ENCODE measurements around the gene PLEKHN1. TPM values are rescaled to one million over a fixed set of nuclear protein-coding genes. Genes with fewer than 3 reads are reported as not detected.

The PLEKHN1 gene
- polyA plus RNA-seq, 1 of the 3 experiments (the other 2 are of a cell fraction): not detected

- no peak for DNase-seq
- no peak overlapping the region for H3K4me3 ChIP-seq (ENCODE audit: low read depth in 2 of 2, low read length in 1 of 2)
- H3K79me2 ChIP-seq (ENCODE audit: insufficient read depth): no peaks in the 10 kb centered on the region
- no peaks in the 10 kb centered on the region for H3K9me2 ChIP-seq
- WGBS (ENCODE audit: low lambda C conversion rate): 97% methylated on average over 7 of the region's 9 CpGs
- ChIA-PET CTCF (no interaction called here), POLR2A (no interaction called here)
- no peak overlapping the region for H2AFZ ChIP-seq (ENCODE audit: low read depth)
- no peak overlapping the region for H3K4me2 ChIP-seq
- H3K9ac ChIP-seq: no peak overlapping the region
- no peaks in the 10 kb centered on the region for H3K27me3 ChIP-seq (ENCODE audit: insufficient read depth)
- H3K27ac ChIP-seq (ENCODE audit: low read depth in 2 of 2, low read length in 1 of 2): no peak overlapping the region
- peaks cover under 1% of the 10 kb centered on the region for H3F3A ChIP-seq (replicated peaks; ENCODE audit: insufficient read depth)
- H4K20me1 ChIP-seq (ENCODE audit: insufficient read depth): 0 out of 2 replicates have a peak, but pooled peaks cover 11% of the 10 kb centered on the region
- TF ChIP-seq FOXM1 (IDR thresholded peaks at IDR 0.05; ENCODE audit: low read depth) (no peak), FOSL2 (IDR thresholded peaks at IDR 0.05; ENCODE audit: borderline replicate concordance, low read depth) (no peak), EZH2phosphoT487 (IDR thresholded peaks at IDR 0.05; ENCODE audit: borderline replicate concordance, low read depth) (no peak), RXRA (IDR thresholded peaks at IDR 0.05; ENCODE audit: borderline replicate concordance, low read depth) (no peak), POLR2AphosphoS5 (IDR thresholded peaks at IDR 0.05; ENCODE audit: low read depth, low read length) (no peak), RCOR1 (IDR thresholded peaks at IDR 0.05; ENCODE audit: low read length) (no peak), MXI1 (IDR thresholded peaks at IDR 0.05; ENCODE audit: low read depth, low read length) (no peak), GATA2 (CRISPR knock-in tag; IDR thresholded peaks at IDR 0.05) (no peak), REST (IDR thresholded peaks at IDR 0.05; ENCODE audit: low read depth, low read length) (no peak), TCF12 (IDR thresholded peaks at IDR 0.05) (no peak), RAD21 (IDR thresholded peaks at IDR 0.05; ENCODE audit: low read length) (no peak), ZBTB33 (IDR thresholded peaks at IDR 0.05; ENCODE audit: borderline replicate concordance, low read depth) (no peak), PBX3 (IDR thresholded peaks at IDR 0.05) (no peak), USF1 (IDR thresholded peaks at IDR 0.05; ENCODE audit: borderline replicate concordance, low read depth) (no peak), TAF1 (IDR thresholded peaks at IDR 0.05; ENCODE audit: borderline replicate concordance, low read depth, low read length) (no peak), GABPA (IDR thresholded peaks at IDR 0.05; ENCODE audit: low read depth) (no peak), FOXJ3 (CRISPR knock-in tag; IDR thresholded peaks at IDR 0.05) (no peak)
- peaks cover 0 to 94% of the 10 kb centered on the region in 2 experiments for H3K36me3 ChIP-seq (replicated peaks in 1 of 2; ENCODE audit: control insufficient read depth in 1 of 2, insufficient read depth in 2 of 2, low read length in 1 of 2)
- peaks cover 0 to 5% of the 10 kb centered on the region in 2 experiments; a peak in 1 of 4 replicates for H3K4me1 ChIP-seq (ENCODE audit: control insufficient read depth in 1 of 2, insufficient read depth in 2 of 2, low read depth in 1 of 2, low read length in 1 of 2)
- no peaks in the 10 kb centered on the region for H3K9me3 ChIP-seq
Measured at GRCh38 chr1:950268-950667, 16.0 kb upstream of the PLEKHN1 start.

Measured in SK-N-SH (cell line).